IPS-20b (cell line): ENCODE results near the gene TBC1D21.
"Not testable (repeated sequence)": the region's sequence is repeated elsewhere in the genome, so short reads cannot be mapped to it uniquely, and the experiment has no call there.

Source experiments
- H3K27ac ChIP-seq: one replicate; pipeline ENCODE4 v1.5.1; 2013; ENCODE audit warnings: low read length
- H3K27me3 ChIP-seq: 2 replicates; pipeline ENCODE4 v1.6.1; 2013; ENCODE audit warnings: mild to moderate bottlenecking, low read length, inconsistent platforms; ENCODE audit not compliant: insufficient read depth
- H3K36me3 ChIP-seq: 2 replicates; pipeline ENCODE4 v1.6.1; 2013; ENCODE audit warnings: low read depth, mild to moderate bottlenecking, inconsistent platforms, low read length, moderate library complexity; ENCODE audit not compliant: insufficient read depth
- H3K4me1 ChIP-seq: 2 replicates; pipeline ENCODE4 v1.6.1; 2013; ENCODE audit warnings: mild to moderate bottlenecking, control low read depth, inconsistent platforms, low read length, moderate library complexity; ENCODE audit not compliant: insufficient read depth
- H3K4me3 ChIP-seq: 2 replicates; pipeline ENCODE4 v1.5.1; 2013; ENCODE audit warnings: mild to moderate bottlenecking, low read length, inconsistent platforms
- H3K9ac ChIP-seq: 2 replicates; pipeline ENCODE4 v1.6.1; 2013; ENCODE audit warnings: low read depth, mild to moderate bottlenecking, inconsistent platforms, low read length, moderate library complexity
- H3K9me3 ChIP-seq: 2 replicates; pipeline ENCODE4 v1.6.1; 2013; ENCODE audit warnings: mild to moderate bottlenecking, low read depth, low read length, inconsistent platforms; ENCODE audit not compliant: insufficient read depth

Gene TBC1D21

GRCh38 chr15:73937726-73938125 is 64.4 kb downstream of the TBC1D21 start:
- Histone ChIP-seq H3K9ac (no peak overlapping the region), H3K27me3 (no peaks in the 10 kb centered on the region), H3K4me3 (no peak overlapping the region), H3K4me1 (peaks cover 8% of the 10 kb centered on the region; the same call in 1 of the 2 replicates), H3K9me3 (no peaks in the 10 kb centered on the region), H3K36me3 (no peaks in the 10 kb centered on the region), H3K27ac (no peak overlapping the region)

- H3K9me3 ChIP-seq, H3K36me3 ChIP-seq, H3K27ac ChIP-seq, H3K27me3 ChIP-seq, H3K4me3 ChIP-seq, H3K9ac ChIP-seq, H3K4me1 ChIP-seq: not testable (repeated sequence)
Measured at GRCh38 chr15:73938516-73938915, 65.2 kb downstream of the TBC1D21 start.
